Jurkat, Clone E6-1 (cell line): Measurements from ENCODE around the gene TEKT4.
"Not testable (repeated sequence)": the region's sequence is repeated elsewhere in the genome, so short reads cannot be mapped to it uniquely, and the experiment has no call there.

ENCODE experiments used
- DNase-seq: peaks from one replicate; pipeline ENCODE4 v3.0.0-alpha.2; 2011; ENCODE audit warnings: low read depth, low spot score
- H3K4me3 ChIP-seq: 2 replicates; pipeline ENCODE4 v1.5.1; 2011; ENCODE audit warnings: mild to moderate bottlenecking, low read length, control low read depth, moderate library complexity

The TEKT4 gene

GRCh38 chr2:94875064-94875819 is 4.0 kb downstream of the TEKT4 start:
- no peak for DNase-seq

GRCh38 chr2:94875820-94876522 is 4.7 kb downstream of the TEKT4 start:
- DNase-seq: no peak
- no peak overlapping the region for H3K4me3 ChIP-seq

More at GRCh38 chr2:94875064-94875819, 4.0 kb downstream of the TEKT4 start:
- no peak overlapping the region for H3K4me3 ChIP-seq

- DNase-seq: no peak
- H3K4me3 ChIP-seq: no peak overlapping the region
Observed at GRCh38 chr2:94876523-94876863, 5.3 kb downstream of the TEKT4 start.

- no peak for DNase-seq
Observed at GRCh38 chr2:94877129-94877528, 5.9 kb downstream of the TEKT4 start.

DNA sequence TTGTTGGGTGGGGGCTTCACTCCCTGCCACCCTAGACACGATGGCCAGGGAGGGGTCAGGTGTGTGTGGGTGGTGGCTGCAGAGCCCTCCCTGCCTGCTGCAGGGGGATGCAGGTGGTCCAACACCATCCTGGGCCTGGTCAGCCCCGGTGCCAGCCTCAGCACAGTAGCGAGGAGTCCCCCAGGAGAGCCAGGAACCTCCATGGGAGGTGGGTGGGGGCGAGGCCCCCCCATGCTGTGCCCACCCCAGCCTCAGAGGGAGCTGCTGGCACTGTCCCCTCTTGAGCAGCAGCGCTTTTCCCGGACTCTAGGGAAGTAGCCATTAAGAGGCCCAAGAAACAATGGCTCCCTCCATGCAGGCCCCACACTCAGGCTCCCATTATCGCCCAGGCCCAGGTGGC is 7.3 kb downstream of the TEKT4 start:
- not testable (repeated sequence) for DNase-seq, H3K4me3 ChIP-seq

More at GRCh38 chr2:94877129-94877528, 5.9 kb downstream of the TEKT4 start:
- no peak overlapping the region for H3K4me3 ChIP-seq

DNA sequence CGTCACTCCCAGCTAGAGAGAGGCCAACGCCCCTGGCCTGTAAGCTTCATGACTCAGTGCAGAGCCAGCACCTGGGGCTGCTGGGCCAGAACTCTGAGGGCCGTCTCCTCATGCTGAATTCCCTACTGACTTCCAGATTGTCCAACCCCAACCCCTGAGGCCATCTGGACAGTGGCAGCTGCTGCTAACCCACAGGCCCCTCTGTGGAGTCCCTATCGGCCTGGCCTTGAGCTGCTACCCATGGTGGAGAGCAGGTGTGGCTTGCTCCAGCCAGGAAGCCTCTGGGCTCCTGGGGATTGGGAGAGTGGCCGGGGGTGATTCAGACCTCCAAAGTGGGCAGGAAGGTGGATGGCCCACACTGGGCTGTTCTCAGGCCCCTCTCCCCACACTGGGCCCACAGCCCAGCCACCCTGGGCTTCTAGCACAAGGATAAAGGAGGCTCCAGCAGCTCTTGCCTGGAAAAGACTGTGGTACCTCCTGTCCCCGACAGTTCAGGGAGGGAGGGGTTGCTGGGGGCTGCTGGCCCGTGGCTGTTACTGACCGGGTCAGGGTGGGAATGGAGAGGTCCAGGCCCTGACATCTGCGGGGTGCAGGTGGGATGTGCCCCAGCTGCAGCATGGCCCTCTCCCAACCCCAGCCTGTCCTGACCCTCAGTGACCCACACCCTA is 8.2 kb downstream of the TEKT4 start:
- DNase-seq: no peak

GRCh38 chr2:94879982-94880377 is 8.8 kb downstream of the TEKT4 start:
- no peak overlapping the region for H3K4me3 ChIP-seq
- no peak for DNase-seq

More for the DNA sequence above, 8.2 kb downstream of the TEKT4 start:
- no peak overlapping the region for H3K4me3 ChIP-seq

DNA sequence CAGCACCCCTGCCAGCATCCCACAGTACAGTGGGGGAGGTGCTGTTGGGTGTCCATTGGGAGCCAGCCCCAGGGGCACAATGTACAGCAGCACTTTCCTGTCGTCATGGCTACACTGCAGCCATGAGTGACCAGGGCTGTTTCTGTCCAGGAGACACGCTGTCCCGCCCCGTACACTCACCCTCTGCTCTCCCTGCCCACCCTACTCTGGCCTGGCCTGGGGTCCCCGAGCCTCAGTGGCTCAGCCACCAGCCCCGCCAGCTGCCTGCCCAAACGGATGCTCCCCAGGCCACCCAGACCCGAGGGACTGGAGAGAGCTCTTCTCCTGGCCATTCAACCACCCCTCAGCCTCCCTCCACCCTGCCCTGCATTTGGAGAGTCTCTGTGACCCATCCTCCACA is 9.3 kb downstream of the TEKT4 start:
- no peak overlapping the region for H3K4me3 ChIP-seq
- no peak for DNase-seq

DNA sequence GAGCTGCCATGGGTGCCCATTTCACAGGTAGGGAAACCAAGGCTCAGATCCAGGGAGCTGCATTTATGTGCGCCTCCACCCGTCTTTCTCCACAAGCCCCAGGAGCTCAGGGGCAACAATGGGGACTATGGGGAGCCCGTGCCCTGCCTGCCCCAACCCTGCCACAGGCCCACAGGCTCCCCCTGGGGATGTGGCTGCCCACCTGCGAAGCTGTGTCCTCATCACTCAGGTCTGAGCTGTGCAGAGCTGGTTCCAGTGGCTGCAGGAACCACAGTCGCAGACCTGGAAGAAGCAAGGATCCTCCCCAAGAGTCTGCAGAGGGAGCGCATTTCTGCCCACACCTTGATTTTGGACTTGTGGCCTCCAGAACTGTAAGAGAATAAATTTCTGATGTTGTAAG is 9.8 kb downstream of the TEKT4 start:
- DNase-seq: no peak
- H3K4me3 ChIP-seq: no peak overlapping the region

DNA sequence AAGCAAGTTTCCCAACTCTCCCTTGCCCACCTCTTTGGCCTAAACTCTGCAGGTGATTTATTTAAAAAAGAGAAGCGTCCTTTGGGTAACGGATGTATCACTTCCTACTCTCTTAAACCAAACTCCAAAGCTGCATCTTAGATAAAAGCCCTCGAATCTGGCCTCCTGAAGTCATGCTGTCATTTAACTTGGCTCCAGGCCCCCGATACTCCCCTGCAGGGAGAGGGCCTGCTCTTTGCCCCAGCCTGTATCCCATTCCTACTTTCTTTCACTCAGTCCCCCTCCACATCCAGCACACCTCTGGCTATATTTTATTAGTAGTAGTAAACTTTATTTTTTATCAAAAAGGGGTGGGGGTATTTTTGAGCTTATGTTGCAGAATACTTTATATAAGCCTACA is 19.0 kb downstream of the TEKT4 start:
- no peak overlapping the region for H3K4me3 ChIP-seq
- DNase-seq: no peak

GRCh38 chr2:94895273-94895672 is 24.0 kb downstream of the TEKT4 start:
- not testable (repeated sequence) for DNase-seq, H3K4me3 ChIP-seq

- H3K4me3 ChIP-seq, DNase-seq: not testable (repeated sequence)
Observed at GRCh38 chr2:94906976-94907375, 35.7 kb downstream of the TEKT4 start.

GRCh38 chr2:94923196-94923595 is 52.0 kb downstream of the TEKT4 start:
- DNase-seq: no peak
- no peak overlapping the region for H3K4me3 ChIP-seq

- DNase-seq, H3K4me3 ChIP-seq: not testable (repeated sequence)
Observed at GRCh38 chr2:94924999-94925398, 53.8 kb downstream of the TEKT4 start.
